AG09319 (cell line): Measurements from ENCODE around the gene COX7A2L.
A peak's percentile ranks its signal among the peaks of the same experiment; 100 is the strongest.
"Not testable (repeated sequence)": the region's sequence is repeated elsewhere in the genome, so short reads cannot be mapped to it uniquely, and the experiment has no call there.

Experiments used
- DNase-seq: peaks from one replicate; pipeline ENCODE4 v3.0.0-alpha.2; 2010; ENCODE audit warnings: low read depth; ENCODE audit errors: extremely low read depth
- TF ChIP-seq, protein P1 (sequence below): IDR thresholded peaks from 2 replicates; pipeline ENCODE4 v1.5.1; 2011; ENCODE audit warnings: low read depth, mild to moderate bottlenecking, inconsistent platforms, low read length, moderate library complexity

Gene COX7A2L, protein sequence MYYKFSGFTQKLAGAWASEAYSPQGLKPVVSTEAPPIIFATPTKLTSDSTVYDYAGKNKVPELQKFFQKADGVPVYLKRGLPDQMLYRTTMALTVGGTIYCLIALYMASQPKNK

DNA sequence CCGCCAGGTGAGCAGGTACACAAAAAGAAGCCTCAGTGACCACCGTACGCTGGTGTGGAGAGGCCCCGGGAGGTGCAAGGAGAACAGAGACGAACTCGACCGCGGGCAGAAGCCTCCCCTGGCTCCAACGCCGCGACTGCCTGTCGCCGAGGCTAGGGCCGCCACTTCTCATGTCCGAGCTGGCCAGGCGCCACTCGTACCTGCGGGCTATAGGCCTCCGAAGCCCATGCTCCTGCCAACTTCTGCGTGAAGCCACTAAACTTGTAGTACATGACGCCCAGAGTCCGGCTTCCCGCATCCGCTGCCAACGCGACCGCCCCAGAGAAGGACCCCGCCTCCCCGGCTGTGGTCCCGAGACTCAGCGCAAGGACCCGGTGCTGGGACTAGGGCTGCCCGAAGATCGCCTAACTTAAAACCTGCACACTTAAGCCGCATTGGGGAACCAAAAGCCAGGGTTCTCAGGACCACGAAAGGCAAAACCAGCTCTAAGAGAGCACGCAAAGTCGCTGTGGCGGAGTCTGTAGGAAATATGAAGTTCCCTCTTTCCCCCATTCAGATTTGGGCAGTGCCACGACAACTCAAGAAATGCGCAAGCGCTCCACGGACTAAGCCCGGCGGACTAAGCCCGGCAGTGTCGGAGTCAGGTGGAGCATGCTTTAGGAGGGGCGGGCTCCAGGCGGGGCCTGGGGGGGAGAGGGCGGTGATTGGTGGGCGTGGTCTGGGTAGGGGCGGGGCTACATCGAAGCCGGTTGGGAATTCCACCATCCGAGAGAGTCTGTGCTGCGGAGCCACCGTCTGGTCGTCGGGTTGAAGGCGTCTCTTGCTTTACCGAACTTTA, at the start of gene COX7A2L:
COX7A2L (minus strand) TSS at position 328 of the 838 bp plus-strand sequence; CDS start at position 272, 56 bp downstream.
- peak; percentile 92 for DNase-seq

DNA sequence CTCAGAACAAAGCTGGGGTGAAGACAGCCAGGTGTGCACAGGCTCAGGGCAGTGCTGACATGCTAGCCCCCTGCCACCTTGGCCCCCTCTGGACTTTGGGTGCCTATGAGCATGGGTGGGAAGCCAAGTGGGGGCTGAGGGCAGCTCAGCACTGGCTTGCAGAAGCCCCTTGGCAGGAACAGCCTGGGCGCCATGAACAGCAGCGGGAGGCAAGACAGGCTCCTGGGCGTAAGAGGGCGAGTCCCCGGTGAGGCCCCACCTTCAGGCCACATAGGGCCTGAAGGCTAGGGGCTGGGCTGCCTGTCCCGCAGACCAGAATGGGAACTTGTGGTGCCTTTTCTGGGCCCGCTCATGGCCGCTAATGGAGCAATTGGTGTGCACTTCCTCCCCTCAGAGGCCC, 47.0 kb upstream of the COX7A2L start:
- TF ChIP-seq, protein P1, sequence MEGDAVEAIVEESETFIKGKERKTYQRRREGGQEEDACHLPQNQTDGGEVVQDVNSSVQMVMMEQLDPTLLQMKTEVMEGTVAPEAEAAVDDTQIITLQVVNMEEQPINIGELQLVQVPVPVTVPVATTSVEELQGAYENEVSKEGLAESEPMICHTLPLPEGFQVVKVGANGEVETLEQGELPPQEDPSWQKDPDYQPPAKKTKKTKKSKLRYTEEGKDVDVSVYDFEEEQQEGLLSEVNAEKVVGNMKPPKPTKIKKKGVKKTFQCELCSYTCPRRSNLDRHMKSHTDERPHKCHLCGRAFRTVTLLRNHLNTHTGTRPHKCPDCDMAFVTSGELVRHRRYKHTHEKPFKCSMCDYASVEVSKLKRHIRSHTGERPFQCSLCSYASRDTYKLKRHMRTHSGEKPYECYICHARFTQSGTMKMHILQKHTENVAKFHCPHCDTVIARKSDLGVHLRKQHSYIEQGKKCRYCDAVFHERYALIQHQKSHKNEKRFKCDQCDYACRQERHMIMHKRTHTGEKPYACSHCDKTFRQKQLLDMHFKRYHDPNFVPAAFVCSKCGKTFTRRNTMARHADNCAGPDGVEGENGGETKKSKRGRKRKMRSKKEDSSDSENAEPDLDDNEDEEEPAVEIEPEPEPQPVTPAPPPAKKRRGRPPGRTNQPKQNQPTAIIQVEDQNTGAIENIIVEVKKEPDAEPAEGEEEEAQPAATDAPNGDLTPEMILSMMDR = no peak
- no peak for DNase-seq

More for the DNA sequence above, at the start of gene COX7A2L:
- TF ChIP-seq, protein P1 = peak; percentile 52

DNA sequence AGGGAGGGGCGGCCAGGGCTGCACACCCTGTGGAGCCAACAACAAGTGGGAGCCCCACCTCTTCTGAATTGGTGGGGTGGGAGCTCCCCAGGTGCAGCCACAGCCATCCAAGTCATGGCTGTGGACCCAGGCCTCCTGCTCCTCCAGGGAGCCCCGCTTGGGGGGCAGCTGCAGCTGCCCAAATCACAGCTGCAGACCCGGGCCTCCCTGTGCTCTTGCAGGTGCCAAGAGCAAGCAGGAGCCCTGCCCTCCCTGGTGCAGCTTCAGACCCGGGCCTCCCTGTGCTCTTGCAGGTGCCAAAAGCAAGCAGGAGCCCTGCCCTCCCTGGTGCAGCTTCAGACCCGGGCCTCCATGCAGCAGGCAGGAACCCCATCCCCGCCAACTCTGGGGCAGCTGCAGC, 46.5 kb upstream of the COX7A2L start:
- TF ChIP-seq, protein P1 = no peak
- no peak for DNase-seq

DNA sequence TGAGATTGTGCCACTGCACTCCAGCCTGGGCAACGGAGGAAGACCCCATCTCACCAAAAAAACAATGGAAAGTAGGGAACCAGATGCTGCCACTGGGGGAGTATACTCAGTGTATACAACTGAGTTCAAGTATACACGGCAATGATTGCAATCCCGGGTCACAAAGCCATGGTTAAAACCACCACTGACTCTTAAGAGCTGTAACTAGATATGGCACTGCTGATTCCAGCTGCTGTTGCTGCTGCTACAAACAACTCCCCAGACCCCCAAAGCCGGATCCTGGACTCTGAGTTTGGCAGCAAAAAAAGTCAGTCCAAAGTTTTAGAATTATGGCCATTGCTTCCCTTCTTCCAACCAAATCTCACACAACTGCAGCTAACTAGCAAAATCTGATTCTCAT, 43.7 kb upstream of the COX7A2L start:
- TF ChIP-seq, protein P1 = no peak
- DNase-seq = no peak

DNA sequence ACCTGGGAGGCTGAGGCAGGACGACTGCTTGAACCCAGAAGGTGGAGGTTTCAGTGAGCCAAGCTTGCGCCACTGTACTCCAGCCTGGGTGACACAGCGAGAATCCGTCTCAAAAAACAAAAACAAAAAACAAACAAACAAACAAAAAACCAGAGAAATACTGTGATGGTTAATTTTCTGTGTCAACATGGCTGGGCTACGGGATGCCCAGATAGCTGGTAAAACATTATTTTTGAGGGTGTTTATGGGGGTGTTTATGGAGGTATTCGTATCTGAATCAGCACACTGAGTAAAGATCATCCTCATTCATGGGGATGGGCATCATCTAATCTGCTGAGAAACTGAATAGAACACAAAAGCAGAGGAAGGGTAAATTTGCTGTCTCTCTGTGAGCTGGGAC, 40.8 kb upstream of the COX7A2L start:
- DNase-seq = no peak
- TF ChIP-seq, protein P1 = no peak

DNA sequence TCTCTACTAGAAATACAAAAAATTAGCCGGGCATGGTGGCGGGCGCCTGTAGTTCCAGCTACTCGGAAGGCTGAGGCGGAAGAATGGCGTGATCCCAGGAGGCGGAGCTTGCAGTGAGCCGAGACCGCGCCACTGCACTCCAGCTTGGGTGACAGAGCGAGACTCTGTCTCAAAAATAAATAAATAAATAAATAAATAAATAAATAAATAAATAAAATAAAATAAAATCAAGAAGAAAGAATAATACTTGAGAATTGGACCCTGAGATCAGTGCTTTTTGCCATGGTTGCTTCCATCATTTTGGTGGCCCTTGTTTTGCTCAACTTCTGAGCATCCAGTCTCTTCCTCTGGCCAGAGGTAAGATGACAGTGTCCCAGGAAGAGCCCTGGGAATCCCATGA, 37.0 kb upstream of the COX7A2L start:
- not testable (repeated sequence) for DNase-seq

DNA sequence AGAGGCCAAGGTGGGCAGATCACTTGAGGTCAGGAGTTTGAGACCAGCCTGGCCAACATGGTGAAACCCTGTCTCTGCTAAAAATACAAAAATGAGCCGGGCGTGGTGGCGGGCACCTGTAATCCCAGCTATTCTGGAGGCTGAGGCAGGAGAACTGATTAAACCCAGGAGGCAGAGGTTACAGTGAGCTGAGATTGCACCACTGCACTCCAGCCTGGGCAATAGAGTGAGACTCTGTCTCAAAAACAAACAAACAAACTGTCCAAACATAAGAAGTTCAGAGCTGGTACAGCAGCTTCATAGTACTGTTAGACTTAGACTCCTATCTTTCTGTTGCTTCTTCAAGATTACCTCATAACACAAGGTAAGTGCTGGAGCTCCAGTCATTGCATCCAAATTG, 32.3 kb upstream of the COX7A2L start:
- DNase-seq = not testable (repeated sequence)

DNA sequence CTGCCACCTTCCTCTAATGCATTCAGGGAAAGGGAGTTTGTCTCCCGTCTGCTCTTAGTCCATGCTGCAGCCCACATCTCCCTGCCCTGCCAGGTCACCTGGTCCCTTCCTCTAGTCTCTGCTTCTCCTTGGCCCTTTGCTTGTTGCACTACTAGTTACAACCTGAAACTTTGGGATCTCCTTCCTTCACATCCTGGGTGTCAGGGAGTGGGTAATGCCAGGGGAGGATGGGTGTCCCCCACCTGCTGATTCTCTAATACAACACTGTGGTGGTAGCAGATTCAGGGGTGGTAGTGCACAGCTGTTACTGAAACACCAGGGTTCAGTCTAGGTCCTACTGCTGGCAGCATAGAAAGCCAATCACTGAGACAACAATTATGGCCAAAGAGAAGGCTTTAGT, 31.2 kb upstream of the COX7A2L start:
- TF ChIP-seq, protein P1 = no peak
- no peak for DNase-seq
